Mesodermal cell (in vitro differentiated cells): ENCODE results near the gene KCNH5.

Source experiments
- H3K27ac ChIP-seq: 2 replicates; pipeline ENCODE4 v1.7.0; 2013; ENCODE audit warnings: mild to moderate bottlenecking, low read depth, low read length, moderate library complexity; ENCODE audit not compliant: severe bottlenecking
- H3K36me3 ChIP-seq: 2 replicates; pipeline ENCODE4 v1.7.1; 2013; ENCODE audit warnings: mild to moderate bottlenecking, low read length, moderate library complexity; ENCODE audit not compliant: control insufficient read depth, insufficient read depth
- H3K4me1 ChIP-seq: one replicate; pipeline ENCODE4 v1.7.1; 2013; ENCODE audit warnings: mild to moderate bottlenecking, low read length; ENCODE audit not compliant: insufficient read depth, control insufficient read depth, poor library complexity, severe bottlenecking
- H3K4me3 ChIP-seq: 2 replicates; pipeline ENCODE4 v1.7.0; 2013; ENCODE audit warnings: low read length, control low read depth, mild to moderate bottlenecking; ENCODE audit not compliant: insufficient read depth, poor library complexity, severe bottlenecking; ENCODE audit errors: extremely low read depth
- H3K9me3 ChIP-seq: 2 replicates; pipeline ENCODE4 v1.7.1; 2013; ENCODE audit warnings: mild to moderate bottlenecking, low read length, moderate library complexity; ENCODE audit not compliant: control insufficient read depth
- WGBS, 2 experiments: methylation state at CpG; one replicate each; pipeline ENCODE4 v1.1.5; 2013; ENCODE audit warnings: missing lambda C conversion rate in 2 of 2; ENCODE audit not compliant: insufficient coverage in 2 of 2; 5-methylcytosine and 5-hydroxymethylcytosine counted together

The KCNH5 gene

DNA sequence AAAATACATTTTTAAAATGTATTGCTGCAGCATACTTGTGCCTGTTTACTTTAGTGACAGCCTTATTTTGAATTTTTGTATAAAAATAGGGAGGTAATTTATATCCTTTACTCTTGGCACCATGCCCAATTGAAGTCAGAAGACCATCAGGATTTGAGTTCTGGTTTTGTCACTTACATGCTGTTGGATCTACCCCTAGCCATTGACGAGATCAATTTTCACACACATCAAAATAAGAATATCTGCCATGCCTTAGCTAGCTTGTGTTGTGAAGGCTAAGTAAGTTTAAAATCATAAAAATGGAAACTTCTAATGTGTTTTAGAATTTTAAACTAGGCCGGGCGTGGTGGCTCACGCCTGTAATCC lies 381.8 kb downstream of the KCNH5 start:
- WGBS, 2 experiments: 70 to 94% methylated on average over 2 to 3 of the region's 4 CpGs
- H3K4me3 ChIP-seq: no peak overlapping the region
- H3K36me3 ChIP-seq: no peaks in the 10 kb centered on the region
- H3K4me1 ChIP-seq: peaks cover 16% of the 10 kb centered on the region
- no peak overlapping the region for H3K27ac ChIP-seq
- H3K9me3 ChIP-seq: peaks cover 3% of the 10 kb centered on the region

DNA sequence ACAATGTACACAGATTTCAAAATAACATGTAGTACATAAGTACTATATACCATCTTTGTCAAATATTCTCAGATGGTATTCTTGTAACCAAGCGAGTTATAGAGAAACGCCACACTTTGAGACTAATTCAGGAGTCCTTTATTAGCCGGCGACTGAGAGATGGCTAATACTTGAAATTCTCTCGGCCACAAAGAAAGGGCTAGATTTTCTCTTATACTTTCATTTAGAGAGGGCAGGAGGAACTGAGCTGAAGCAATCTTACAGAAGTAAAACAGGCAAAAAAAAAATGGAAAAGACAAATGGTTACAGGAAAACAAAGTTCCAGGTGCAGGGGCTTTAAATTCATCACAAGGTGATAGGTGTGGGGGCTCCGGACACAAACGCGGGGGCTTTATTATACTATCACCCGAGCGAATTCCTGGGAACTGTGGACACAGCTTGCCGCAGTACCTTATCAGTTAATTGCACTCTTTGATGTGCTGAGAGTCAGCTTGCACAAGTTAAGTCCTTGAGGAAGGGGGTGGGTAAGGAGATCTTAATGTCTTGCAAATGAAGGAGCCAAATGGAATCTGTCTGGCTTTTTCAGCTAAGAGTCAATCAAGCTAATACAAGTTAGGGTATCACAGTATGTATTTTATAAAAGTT lies 382.3 kb downstream of the KCNH5 start:
- Histone ChIP-seq H3K36me3 (no peaks in the 10 kb centered on the region), H3K27ac (peak overlapping the region; percentile 44), H3K4me1 (peaks cover 16% of the 10 kb centered on the region), H3K9me3 (peaks cover 3% of the 10 kb centered on the region), H3K4me3 (no peak overlapping the region)
- WGBS, 2 experiments: 0 to 26% methylated on average over 4 to 10 of the region's 11 CpGs

DNA sequence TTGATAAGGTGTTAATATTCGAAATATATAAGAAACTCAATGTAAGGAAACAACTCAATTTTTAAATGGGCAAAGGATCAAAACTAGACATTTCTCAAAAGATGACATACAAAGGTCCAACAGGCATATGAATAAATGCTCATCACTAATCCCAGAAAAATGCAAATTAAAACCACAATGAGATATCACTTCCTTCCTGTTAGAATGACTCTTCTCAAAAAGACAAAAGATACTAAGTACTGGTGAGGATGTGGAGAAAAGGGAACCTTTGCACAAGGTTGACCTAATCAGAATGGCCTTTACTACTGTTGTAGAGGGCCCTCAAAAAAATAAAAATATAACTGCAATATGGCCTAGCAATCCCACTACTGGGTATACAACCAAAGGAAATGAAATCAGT lies 383.4 kb downstream of the KCNH5 start:
- peaks cover 16% of the 10 kb centered on the region for H3K4me1 ChIP-seq
- no peak overlapping the region for H3K27ac ChIP-seq
- no peaks in the 10 kb centered on the region for H3K36me3 ChIP-seq
- H3K4me3 ChIP-seq: no peak overlapping the region
- 100% methylated on average over 1 of the region's 1 CpG; no CpG with 5 or more reads in 1 of the 2 experiments for WGBS, 2 experiments
- peaks cover 3% of the 10 kb centered on the region for H3K9me3 ChIP-seq

DNA sequence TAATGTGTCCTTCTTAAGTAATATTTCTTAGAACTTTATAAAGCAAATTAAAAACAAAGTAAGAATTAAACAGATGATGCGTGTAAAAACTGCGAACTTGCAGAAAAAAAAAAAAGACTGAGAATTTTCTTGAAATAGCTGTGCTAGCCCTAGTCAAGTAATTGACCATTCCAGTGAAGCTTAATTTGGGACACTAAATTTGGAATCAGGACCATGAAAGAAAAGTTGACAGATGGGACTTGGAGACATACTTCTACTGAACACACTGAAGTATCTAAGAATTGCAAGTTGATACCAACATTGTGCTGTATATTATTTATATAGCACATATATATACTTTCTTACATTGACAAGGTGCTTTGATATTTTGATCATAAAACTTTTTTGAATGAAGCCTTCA lies 386.6 kb downstream of the KCNH5 start:
- no peaks in the 10 kb centered on the region for H3K36me3 ChIP-seq
- peaks cover 3% of the 10 kb centered on the region for H3K9me3 ChIP-seq
- H3K4me3 ChIP-seq: no peak overlapping the region
- peaks cover 10% of the 10 kb centered on the region for H3K4me1 ChIP-seq
- 100% methylated on average over 2 of the region's 2 CpGs; no CpG with 5 or more reads in 1 of the 2 experiments for WGBS, 2 experiments
- no peak overlapping the region for H3K27ac ChIP-seq

DNA sequence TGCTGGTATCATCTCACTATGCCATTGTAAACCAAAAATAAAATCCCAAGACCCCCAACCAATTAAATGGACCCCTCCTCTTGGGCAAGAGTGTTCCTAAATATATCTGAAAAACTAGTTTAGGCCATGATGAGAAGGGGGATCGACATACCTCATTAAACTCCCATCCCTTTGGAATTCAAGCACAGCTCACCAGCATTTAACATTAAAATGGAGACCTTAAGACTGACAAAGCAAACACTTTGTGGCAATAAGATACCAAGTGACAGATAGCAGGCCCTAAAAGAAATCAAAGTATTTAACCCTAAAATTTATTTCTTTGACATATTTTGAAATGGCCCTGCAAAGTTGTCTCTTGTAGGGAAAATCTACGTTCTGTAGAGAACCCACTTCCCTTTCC lies 387.9 kb downstream of the KCNH5 start:
- Histone ChIP-seq H3K27ac (no peak overlapping the region), H3K36me3 (no peaks in the 10 kb centered on the region), H3K9me3 (peaks cover 3% of the 10 kb centered on the region), H3K4me1 (no peaks in the 10 kb centered on the region), H3K4me3 (no peak overlapping the region)
- WGBS, 2 experiments: no CpG with 5 or more reads among the region's 2 CpGs

DNA sequence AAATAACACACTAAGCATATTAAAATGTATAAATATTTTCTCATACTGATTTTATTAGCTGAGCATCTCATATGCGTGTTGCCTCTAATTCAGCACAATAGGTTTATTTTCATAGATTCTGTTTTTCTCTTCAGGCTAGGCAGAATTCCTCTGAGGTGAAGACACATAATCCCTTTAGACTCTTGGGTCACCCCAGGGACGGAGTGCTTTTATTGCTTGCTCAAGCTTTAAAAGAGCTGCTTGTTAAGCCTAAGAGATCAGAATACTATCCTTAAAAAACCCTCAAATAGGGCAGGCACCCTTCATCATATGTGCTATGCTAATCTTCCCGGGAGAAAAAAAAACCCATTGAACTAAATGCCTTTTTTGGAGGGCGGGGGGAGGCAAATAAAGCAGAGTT lies 390.1 kb downstream of the KCNH5 start:
- Histone ChIP-seq H3K9me3 (no peaks in the 10 kb centered on the region), H3K4me3 (no peak overlapping the region), H3K4me1 (no peaks in the 10 kb centered on the region), H3K36me3 (no peaks in the 10 kb centered on the region), H3K27ac (no peak overlapping the region)
- WGBS, 2 experiments: 80 to 88% methylated on average over 1 of the region's 4 CpGs

DNA sequence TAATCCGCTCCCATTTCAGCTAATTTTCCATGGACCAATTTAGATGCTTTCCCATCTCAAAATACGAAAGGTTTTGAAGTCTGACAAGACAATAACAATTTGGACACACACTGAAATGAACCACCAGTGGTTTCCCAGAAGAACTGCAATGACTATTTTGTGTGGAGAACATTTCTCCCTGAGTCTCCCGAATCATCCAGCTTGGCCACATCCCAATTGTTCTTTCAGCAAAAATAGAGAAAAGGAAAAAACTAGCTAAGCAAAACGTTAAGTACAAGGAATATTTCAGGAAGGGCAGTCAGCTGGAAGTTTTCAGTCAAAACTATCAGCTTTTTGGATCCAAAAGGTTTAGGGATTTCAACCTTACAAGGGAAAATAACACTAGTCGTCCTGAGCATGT lies 390.6 kb downstream of the KCNH5 start:
- no peaks in the 10 kb centered on the region for H3K9me3 ChIP-seq
- no peak overlapping the region for H3K27ac ChIP-seq
- H3K4me3 ChIP-seq: no peak overlapping the region
- no peaks in the 10 kb centered on the region for H3K36me3 ChIP-seq
- 84% methylated on average over 4 of the region's 5 CpGs; no CpG with 5 or more reads in 1 of the 2 experiments for WGBS, 2 experiments
- no peaks in the 10 kb centered on the region for H3K4me1 ChIP-seq
